K562 (cell line): ENCODE measurements around the gene ADAP1. TPM values are rescaled to one million over a fixed set of nuclear protein-coding genes. Genes with fewer than 3 reads are reported as not detected.

Experiments
- CBX2 ChIP-seq: fragments of 200-600 bp; sonication (generic); IDR thresholded peaks from one replicate; pipeline ENCODE4 v1.6.1; 2012; ENCODE audit warnings: mild to moderate bottlenecking, low read length, inconsistent platforms; ENCODE audit not compliant: insufficient read depth, poor library complexity, severe bottlenecking
- CBX8 ChIP-seq: fragments of 200-600 bp; sonication (generic); IDR thresholded peaks from 2 replicates; pipeline ENCODE4 v1.6.1; 2012; ENCODE audit warnings: borderline replicate concordance, mixed run types, low read depth, mild to moderate bottlenecking, moderate library complexity, mixed read lengths, low read length, control low read depth, inconsistent platforms; ENCODE audit not compliant: poor library complexity, severe bottlenecking; ENCODE audit errors: extremely low read depth
- CCNT2 ChIP-seq: IDR thresholded peaks from 2 replicates; pipeline ENCODE4 v1.6.1; 2011; ENCODE audit warnings: borderline replicate concordance, low read depth, mild to moderate bottlenecking, moderate library complexity, mixed read lengths, low read length; ENCODE audit not compliant: insufficient read length; ENCODE audit errors: extremely low read depth
- HSF4 ChIP-seq: fragments of 250-450 bp; sonication (Bioruptor Pico); IDR thresholded peaks from 2 replicates; pipeline ENCODE4 v2.1.2; 2022; ENCODE audit warnings: mild to moderate bottlenecking, moderate library complexity, borderline replicate concordance
- JUNB ChIP-seq: fragments of 450-650 bp; formaldehyde crosslinking; conservative IDR thresholded peaks from 2 replicates; pipeline ENCODE4 v1.4.0; 2020; ENCODE audit warnings: mild to moderate bottlenecking
- JUND ChIP-seq, 2 experiments: IDR thresholded peaks; 2 replicates in 1 of 2; 3 replicates in 1 of 2; pipeline ENCODE4 v1.6.1; 2011; ENCODE audit warnings: borderline replicate concordance in 2 of 2, low read depth in 2 of 2, low read length in 2 of 2, improper control_type of control experiment in 1 of 2, missing biosample characterization in 1 of 2, missing genetic modification characterization in 1 of 2, missing genetic modification reagents in 1 of 2
- KLF6 ChIP-seq: fragments of 250-450 bp; sonication (Bioruptor Pico); IDR thresholded peaks from 2 replicates; pipeline ENCODE4 v1.4.0; 2020; ENCODE audit warnings: mild to moderate bottlenecking, moderate library complexity, borderline replicate concordance
- MAZ ChIP-seq, 2 experiments: fragments of 450-650 bp in 1 of 2; sonication (generic) in 1 of 2; formaldehyde crosslinking; IDR thresholded peaks in 1 of 2; conservative IDR thresholded peaks in 1 of 2; 2 replicates each; pipeline versions ENCODE4 v1.4.0 to v1.5.0; 2020; ENCODE audit warnings: mild to moderate bottlenecking in 1 of 2, missing genetic modification reagents in 1 of 2
- MED1 ChIP-seq: sonication (generic); formaldehyde crosslinking; IDR thresholded peaks from 2 replicates; pipeline ENCODE4 v1.8.1; 2023; ENCODE audit warnings: missing genetic modification reagents, borderline replicate concordance
- NELFE ChIP-seq: IDR thresholded peaks from 2 replicates; pipeline ENCODE4 v1.6.1; 2011; ENCODE audit warnings: mild to moderate bottlenecking; ENCODE audit not compliant: insufficient read depth, insufficient read length
- PHTF2 ChIP-seq: fragments of 250-450 bp; sonication (Bioruptor Pico); IDR thresholded peaks from 2 replicates; pipeline ENCODE4 v1.5.0; 2021; ENCODE audit warnings: mild to moderate bottlenecking
- PTTG1 ChIP-seq: fragments of 450-650 bp; IDR thresholded peaks from 2 replicates; pipeline ENCODE4 v1.6.1; 2016; ENCODE audit warnings: low read depth, mild to moderate bottlenecking, missing genetic modification characterization, missing compliant biosample characterization
- RBBP5 ChIP-seq: fragments of 200-600 bp; sonication (generic); IDR thresholded peaks from 2 replicates; pipeline ENCODE4 v1.6.1; 2012; ENCODE audit warnings: borderline replicate concordance, mild to moderate bottlenecking, low read length, control low read depth, inconsistent platforms; ENCODE audit not compliant: insufficient read depth, poor library complexity, severe bottlenecking
- RBM22 ChIP-seq: fragments of 200-400 bp; formaldehyde crosslinking; IDR thresholded peaks from 2 replicates; pipeline ENCODE4 v1.6.1; 2018; ENCODE audit warnings: low read length, low read depth; ENCODE audit not compliant: poor library complexity, severe bottlenecking
- RBM34 ChIP-seq: fragments of 200-400 bp; formaldehyde crosslinking; IDR thresholded peaks from 2 replicates; pipeline ENCODE4 v1.6.1; 2018; ENCODE audit warnings: low read length, borderline replicate concordance; ENCODE audit not compliant: insufficient read depth
- THAP12 ChIP-seq: fragments of 250-450 bp; sonication (Bioruptor Pico); IDR thresholded peaks from 2 replicates; pipeline ENCODE4 v1.9.0; 2021; ENCODE audit warnings: mild to moderate bottlenecking, inconsistent platforms
- ZBTB8A ChIP-seq: fragments of 450-650 bp; IDR thresholded peaks from 2 replicates; pipeline ENCODE4 v1.6.1; 2018; ENCODE audit warnings: mild to moderate bottlenecking, moderate library complexity; ENCODE audit not compliant: partially characterized antibody
- ZNF212 ChIP-seq: fragments of 450-650 bp; formaldehyde crosslinking; IDR thresholded peaks from 2 replicates; pipeline ENCODE4 v1.4.0; 2020; ENCODE audit warnings: mild to moderate bottlenecking
- ZNF253 ChIP-seq: fragments of 250-450 bp; sonication (Bioruptor Pico); conservative IDR thresholded peaks from 2 replicates; pipeline ENCODE4 v1.6.1; 2021; ENCODE audit warnings: mild to moderate bottlenecking
- ZNF347 ChIP-seq: fragments of 450-650 bp; formaldehyde crosslinking; IDR thresholded peaks from 2 replicates; pipeline ENCODE4 v1.4.0; 2020; ENCODE audit warnings: low read depth, mild to moderate bottlenecking, moderate library complexity
- ZNF717 ChIP-seq: fragments of 250-450 bp; sonication (Bioruptor Pico); IDR thresholded peaks from 2 replicates; pipeline ENCODE4 v1.5.0; 2021
- ZNF740 ChIP-seq, 3 experiments: fragments of 200-800 bp in 1 of 3; sonication (Bioruptor generic) in 1 of 3; sonication (generic) in 1 of 3; formaldehyde crosslinking in 1 of 3; IDR thresholded peaks; 2 replicates each; pipeline versions ENCODE4 v1.6.1 to v1.8.0; 2016 to 2022; ENCODE audit warnings: mild to moderate bottlenecking in 2 of 3, missing compliant biosample characterization in 2 of 3, missing genetic modification characterization in 2 of 3, missing genetic modification reagents in 1 of 3
- ZNF830 ChIP-seq: fragments of 250-450 bp; sonication (Bioruptor Pico); IDR thresholded peaks from 2 replicates; pipeline ENCODE4 v1.5.0; 2021; ENCODE audit warnings: mild to moderate bottlenecking
- polyA plus RNA-seq, 8 experiments: library from polyadenylated mRNA; depleted of rRNA in 4 of 8; stranded (reverse) in 5 of 8; unstranded in 3 of 8; fragments of >200 nt; fragmentation: Nextera tagmentation in 2 of 8; fragmentation: Illumina TruSeq in 1 of 8; extraction: Ambion mirVana in 2 of 8; extraction: Trizol in 1 of 8; gene quantifications; 2 replicates each; pipeline versions ENCODE4 v1.2.1 to v1.2.3, GENCODE V29; 2011 to 2014; ENCODE audit warnings: inconsistent platforms in 1 of 8, missing spikeins in 1 of 8
- total RNA-seq, 7 experiments: library from RNA; depleted of rRNA in 6 of 7; stranded (reverse); fragments of >200 nt in 6 of 7; fragmentation: Illumina TruSeq in 2 of 7; extraction: Trizol in 2 of 7; gene quantifications; 2 replicates each; pipeline versions ENCODE4 v1.2.1 to v1.2.3, GENCODE V29; 2011 to 2021; ENCODE audit warnings: low replicate concordance in 1 of 7

Gene ADAP1
- total and polyA plus RNA-seq, 9 of the 15 experiments (the other 6 are each of a cell fraction or from before 2014, with no cell fraction given): 0.27 to 1.4 (median 0.52) TPM; not detected in 3

- no peak for TF ChIP-seq CBX8
- no peak for TF ChIP-seq ZNF830 (CRISPR knock-in tag)
- TF ChIP-seq ZNF717 (CRISPR knock-in tag): no peak
- TF ChIP-seq ZNF740 (CRISPR knock-in tag; IDR thresholded peaks at IDR 0.05): peak; percentile 89
- TF ChIP-seq ZNF740 (tag; IDR thresholded peaks at IDR 0.05): peak in 1 of 2 experiments; percentile 63; a peak in 1 of 4 replicates
- TF ChIP-seq ZNF253: no peak
- TF ChIP-seq KLF6 (CRISPR knock-in tag): 0 out of 2 replicates have a peak, but pooled peaks have one; percentile 23
- peak; percentile 68 for TF ChIP-seq JUND (IDR thresholded peaks at IDR 0.05; ENCODE audit: borderline replicate concordance, low read depth, low read length)
- peak; percentile 67; the same call in 2 of the 3 replicates for TF ChIP-seq JUND (tag; IDR thresholded peaks at IDR 0.05; ENCODE audit: borderline replicate concordance, low read depth, low read length)
- peak; percentile 20 to 86; a peak in 2 of 4 replicates for TF ChIP-seq MAZ (CRISPR knock-in tag; conservative IDR thresholded peaks at IDR 0.05 in 1 of 2, IDR thresholded peaks at IDR 0.05 in 1 of 2)
- no peak for TF ChIP-seq CBX2
- peak; percentile 58; the same call in 1 of the 2 replicates for TF ChIP-seq MED1 (CRISPR knock-in tag)
- TF ChIP-seq THAP12 (CRISPR knock-in tag): no peak
- peak; percentile 43 for TF ChIP-seq RBBP5
- TF ChIP-seq RBM34: no peak
- no peak for TF ChIP-seq PTTG1 (tag)
- no peak for TF ChIP-seq ZBTB8A
- no peak for TF ChIP-seq ZNF212 (CRISPR knock-in tag)
- no peak for TF ChIP-seq JUNB (CRISPR knock-in tag)
- TF ChIP-seq CCNT2: no peak
- TF ChIP-seq NELFE: no peak
- TF ChIP-seq RBM22: no peak
- no peak for TF ChIP-seq ZNF347 (CRISPR knock-in tag)
- TF ChIP-seq HSF4: no peak
- no peak for TF ChIP-seq PHTF2 (CRISPR knock-in tag)
Observed at GRCh38 chr7:873367-874002, 81.0 kb downstream of the ADAP1 start (continued).
